C1 segment of cervical spinal cord (tissue), 14 donors: ENCODE data around the gene HAUS7.

ENCODE experiments used
- DNase-seq, 14 donors: peaks; one replicate each; lab custom pipeline; 2025; lab: John Stamatoyannopoulos, UW

HAUS7 gene

DNA sequence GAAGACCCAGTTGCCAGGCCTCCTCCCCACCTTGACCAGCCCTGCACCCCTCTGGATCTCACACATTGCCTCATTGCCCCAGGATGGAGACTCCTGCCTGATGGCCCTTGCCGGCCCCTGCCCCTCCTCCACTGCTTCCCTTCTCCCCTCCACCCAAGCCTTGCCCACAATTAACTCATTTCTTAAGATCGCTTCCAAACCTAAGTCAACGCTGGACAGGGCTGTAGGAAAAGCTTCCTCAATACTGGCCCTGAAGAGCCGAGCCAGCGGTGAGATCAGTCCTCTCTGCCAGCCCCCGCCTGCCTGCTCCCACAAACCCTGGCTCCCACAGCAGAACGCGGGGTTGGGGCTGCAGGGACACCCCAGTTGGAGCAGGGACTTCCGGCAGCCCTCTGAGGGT is 7.5 kb upstream of the HAUS7 start:
- no peak for DNase-seq

DNA sequence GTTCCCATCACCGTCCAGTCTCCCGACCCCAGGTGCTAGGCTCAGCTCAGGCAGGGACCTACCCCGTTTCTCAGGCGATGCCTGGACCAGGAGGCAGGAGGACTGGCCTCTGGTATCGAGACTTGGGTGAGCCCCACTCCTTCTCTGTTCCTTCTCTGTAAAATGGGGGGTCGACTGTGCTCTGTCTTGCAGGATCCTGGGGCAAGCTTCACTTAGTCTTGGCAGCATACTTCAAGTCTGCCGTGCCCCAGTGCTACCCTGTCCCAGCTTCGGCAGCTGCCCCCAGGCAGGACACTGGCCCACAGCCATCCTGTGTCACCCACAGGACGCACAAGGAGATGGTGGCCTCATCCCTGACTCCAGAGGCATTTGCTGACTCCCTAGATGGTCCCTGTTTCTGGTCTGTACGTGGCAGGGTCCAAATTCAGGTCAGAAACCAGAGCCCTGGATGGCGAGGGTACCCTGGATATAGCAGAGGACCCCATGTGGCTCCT is 7.0 kb upstream of the HAUS7 start:
- no peak for DNase-seq

DNA sequence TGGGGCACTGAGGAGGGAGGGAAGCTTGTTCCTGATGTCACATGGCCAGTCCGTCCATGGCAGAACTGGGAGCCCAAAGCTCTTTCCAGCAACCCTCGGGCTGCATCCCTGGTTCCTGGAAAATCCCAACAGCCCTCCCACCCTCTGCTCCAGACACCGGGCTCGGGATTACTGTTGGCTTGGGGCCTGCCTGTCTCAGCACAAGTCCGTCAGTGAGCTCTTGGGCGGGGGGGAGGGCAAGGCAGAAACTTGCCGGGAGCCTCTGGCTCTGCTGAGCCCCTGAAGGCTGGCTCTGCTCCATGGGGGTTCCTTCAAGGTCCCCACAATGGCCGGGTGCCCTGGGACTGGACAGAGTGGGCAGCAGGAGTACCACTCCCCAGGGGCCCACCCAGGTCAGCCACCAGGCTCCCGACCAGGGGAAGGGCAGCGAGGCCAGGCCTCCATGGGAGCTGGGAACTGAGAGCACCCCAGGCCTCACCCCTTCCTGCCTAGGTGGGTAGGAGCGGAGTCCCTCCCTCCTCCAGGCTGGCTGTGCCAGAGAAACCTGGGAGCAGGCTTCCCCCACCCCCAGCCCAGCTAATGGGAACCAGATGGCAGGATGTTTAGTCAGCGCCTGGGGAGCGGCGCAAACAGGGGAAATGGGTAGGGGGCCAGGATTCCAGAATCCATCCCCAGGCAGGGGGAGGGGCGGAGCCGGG is 6.4 kb upstream of the HAUS7 start:
- peak in 1 of 14 donors; percentile 25 for DNase-seq

GRCh38 chrX:153475751-153476281 is 5.4 kb upstream of the HAUS7 start:
- no peak for DNase-seq

DNA sequence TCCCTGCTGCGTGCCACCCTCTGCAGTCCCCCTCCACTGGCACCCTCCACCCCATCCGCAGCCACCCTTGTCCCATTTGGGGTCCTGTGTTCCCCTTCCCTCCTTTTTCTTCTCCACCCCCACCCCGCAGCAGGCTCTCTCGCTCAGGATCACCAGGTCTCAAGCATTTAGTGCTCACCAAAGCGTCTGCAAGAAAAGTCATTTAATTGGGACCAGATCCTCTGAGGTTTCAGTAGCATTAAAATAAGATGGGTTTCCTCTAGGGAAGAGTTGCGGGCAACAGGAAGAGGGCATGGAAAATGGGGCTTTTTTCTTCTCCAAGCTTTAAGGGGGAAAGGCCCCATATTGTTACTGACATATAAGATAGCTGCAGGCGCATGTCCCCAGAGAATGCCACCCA is 4.9 kb upstream of the HAUS7 start:
- no peak for DNase-seq

GRCh38 chrX:153474718-153475117 is 4.3 kb upstream of the HAUS7 start:
- DNase-seq = peak in 3 of 14 donors; percentile 9 to 71 (median 25)

- DNase-seq = no peak
Observed at GRCh38 chrX:153474266-153474665, 3.9 kb upstream of the HAUS7 start.

DNA sequence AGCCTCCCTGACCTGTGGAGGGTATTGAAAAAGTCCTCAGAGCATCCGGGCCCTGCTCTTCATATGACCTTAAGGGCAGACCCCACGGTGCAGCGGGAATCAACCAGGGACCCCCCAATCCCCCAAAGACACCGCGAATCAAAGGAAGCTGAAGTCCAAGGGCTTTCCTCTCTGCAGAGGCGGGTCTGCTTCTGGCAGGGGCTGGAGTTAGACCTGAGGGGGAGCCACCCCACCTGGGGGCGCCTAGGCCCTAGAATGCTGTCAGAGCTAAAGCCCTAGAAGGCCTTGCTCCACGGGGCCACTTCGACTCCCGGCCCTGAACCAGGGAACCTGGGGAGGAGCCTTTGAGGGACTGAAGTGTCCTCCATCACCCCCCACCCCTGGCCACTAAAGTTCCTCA is 2.8 kb upstream of the HAUS7 start:
- no peak for DNase-seq

DNA sequence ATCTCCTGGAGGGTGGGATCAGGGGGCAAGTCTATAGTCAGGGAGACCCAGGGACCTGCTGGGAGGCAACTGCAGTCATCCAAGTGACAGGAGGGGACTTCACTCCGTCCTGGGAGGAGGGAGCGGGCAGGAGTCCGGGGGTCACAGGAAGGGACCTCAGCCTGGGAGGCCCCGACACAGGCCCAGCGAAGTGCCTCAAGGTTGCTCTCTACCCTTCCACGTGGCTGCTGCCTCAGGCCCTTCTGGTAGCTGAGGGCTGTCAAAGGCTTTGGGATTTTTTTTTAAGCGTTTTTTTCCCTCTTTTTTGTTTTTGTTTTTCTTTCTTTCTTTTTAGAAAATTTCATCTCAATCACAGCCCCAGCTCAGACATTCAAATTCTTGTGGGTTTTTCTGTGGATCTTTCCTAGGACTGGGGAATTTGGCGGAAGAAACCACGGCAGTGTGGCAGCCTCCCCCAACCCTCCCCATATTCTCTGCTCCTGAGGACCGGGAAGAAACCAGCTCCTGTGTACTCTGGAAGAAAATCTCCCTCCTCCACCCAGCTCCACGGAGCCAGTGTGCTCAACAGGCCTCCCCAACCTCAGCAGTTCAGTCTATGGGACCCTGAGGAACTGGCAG is 1.4 kb upstream of the HAUS7 start:
- no peak for DNase-seq

- no peak for DNase-seq
Observed at GRCh38 chrX:153469811-153470410, 465 bp downstream of the HAUS7 start.

- DNase-seq = no peak
Observed at GRCh38 chrX:153468008-153468580, 2.3 kb downstream of the HAUS7 start.

DNA sequence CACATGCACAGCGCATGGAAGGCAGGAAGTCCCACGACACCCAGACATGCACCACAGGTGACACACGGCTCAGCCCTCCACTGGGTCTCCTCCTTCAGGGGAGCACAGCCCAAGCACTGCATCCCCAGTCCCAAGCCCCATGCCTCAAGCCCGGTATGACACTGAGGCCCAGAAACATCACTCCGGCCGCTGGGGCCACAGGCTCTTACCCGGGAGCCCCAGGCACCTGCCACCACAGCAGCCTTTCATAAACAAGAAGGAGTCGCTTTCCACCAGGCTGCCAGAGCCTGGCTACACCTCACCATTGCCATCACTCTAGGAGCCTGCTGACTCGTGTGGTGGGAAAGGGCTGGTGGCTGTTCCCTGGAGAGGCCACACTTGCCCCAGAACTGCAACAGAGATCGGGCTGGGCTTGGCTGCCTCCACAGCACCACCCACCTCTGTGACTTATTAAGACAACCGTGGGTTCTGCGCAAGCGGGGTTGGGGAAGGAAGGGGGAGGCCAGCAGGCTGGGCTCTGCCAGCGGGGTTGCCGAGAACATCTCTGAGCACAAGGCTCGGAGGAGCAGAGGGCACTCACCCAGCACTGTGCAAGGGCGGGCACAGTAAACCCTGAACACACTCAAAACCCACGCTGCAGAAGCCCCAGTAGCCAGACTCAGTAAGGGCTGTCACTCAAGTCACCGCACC is 4.5 kb downstream of the HAUS7 start:
- DNase-seq = no peak

DNA sequence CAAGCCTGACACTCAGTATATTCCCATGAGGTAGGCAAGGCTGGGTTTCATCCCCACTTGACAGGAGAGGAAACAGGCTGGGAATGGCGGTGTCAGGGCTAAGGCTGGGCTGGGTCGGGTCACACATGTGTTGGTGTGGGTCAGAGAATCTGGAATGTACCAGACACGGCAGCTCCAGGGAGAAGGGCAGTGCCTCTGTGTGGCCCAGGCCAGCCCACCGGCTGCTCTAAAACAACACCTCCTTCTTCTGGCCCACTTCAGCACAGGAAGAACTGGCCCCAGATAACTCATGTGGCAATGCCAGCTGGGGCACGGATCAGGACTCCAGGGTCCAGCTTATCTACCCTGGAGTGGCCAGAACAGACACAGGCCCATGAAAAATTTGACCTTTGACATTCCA is 6.3 kb downstream of the HAUS7 start:
- DNase-seq = no peak

- no peak for DNase-seq
Observed at GRCh38 chrX:153463556-153463955, 6.8 kb downstream of the HAUS7 start.

GRCh38 chrX:153463031-153463430 is 7.3 kb downstream of the HAUS7 start:
- DNase-seq = no peak

DNA sequence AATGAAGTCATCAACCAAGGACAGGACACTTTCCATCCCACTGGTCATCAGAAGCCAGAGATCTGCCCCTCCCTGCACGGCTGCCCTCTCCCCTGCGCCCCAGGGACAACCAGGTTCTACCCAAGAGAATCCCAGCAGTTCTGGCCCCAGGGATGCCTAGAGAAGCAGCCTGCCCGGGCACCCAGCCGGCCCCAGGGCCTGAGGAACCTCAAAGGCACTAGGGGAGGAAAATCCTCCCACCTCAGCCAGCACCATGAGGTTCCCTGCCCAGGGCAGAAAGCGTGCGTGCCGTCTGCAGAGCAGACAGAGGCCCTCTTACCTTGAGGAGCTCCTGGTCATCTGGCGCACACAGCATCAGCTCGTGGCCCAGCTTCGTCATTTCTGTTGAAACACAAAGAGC is 8.1 kb downstream of the HAUS7 start:
- no peak for DNase-seq

DNA sequence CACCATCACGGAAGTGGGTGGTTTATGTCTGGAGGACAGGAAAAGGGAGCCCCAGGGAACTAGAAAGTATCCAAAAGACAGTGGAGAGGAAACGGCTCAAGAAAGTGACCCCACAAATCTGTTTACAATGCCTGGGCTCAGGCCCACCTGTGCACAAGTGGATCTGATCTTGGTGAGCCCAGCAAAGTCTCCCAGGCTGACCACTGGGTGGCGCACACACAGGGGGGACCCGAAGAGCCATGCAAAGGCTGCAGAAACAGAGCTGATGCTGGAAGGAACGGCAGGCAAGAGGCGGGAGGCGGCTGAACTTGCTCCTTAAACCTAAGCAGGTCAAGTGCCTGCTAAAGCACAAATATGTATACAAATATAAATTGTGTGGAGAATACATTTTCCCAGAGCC is 9.6 kb downstream of the HAUS7 start:
- DNase-seq = peak in 3 of 14 donors; percentile 3 to 22 (median 12)

DNA sequence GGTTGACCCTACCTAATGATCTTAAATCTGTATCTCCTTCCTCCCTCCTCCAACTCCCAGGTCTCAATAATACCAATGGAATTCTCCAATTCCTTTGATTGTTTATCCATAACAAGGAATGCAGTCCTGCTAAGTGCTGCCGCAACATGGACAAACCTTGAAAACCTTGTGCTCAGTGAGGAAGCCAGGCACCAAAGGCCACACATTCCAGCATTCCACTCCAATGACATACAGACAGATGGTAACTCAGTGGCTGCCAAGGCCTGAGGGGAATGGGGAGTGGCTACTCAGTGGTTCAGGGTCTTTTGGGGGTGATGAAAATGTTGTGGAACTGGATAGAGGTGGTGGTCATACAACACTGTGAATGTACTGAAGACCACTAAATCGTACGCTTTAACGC is 10.4 kb downstream of the HAUS7 start:
- DNase-seq = no peak

DNA sequence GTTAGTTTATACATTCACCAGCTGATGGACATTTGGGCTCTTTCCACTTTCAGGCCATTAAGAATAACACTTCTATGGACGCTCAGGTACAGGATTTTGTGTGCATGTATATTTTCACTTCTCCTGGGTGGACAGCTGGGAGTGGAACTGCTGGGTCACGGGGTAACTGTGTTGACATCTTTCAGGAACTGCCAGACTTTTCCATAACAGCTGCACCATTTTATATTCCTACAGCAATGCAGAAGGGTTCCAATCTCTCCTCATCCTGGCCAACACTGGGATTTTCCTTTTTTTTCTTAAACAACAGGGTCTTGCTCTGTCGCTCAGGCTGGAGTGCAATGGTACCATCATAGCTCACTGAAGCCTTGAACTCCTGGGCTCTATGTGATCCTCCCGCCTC is 11.9 kb downstream of the HAUS7 start:
- DNase-seq = no peak

GRCh38 chrX:153457827-153458466 is 12.4 kb downstream of the HAUS7 start:
- DNase-seq = no peak

DNA sequence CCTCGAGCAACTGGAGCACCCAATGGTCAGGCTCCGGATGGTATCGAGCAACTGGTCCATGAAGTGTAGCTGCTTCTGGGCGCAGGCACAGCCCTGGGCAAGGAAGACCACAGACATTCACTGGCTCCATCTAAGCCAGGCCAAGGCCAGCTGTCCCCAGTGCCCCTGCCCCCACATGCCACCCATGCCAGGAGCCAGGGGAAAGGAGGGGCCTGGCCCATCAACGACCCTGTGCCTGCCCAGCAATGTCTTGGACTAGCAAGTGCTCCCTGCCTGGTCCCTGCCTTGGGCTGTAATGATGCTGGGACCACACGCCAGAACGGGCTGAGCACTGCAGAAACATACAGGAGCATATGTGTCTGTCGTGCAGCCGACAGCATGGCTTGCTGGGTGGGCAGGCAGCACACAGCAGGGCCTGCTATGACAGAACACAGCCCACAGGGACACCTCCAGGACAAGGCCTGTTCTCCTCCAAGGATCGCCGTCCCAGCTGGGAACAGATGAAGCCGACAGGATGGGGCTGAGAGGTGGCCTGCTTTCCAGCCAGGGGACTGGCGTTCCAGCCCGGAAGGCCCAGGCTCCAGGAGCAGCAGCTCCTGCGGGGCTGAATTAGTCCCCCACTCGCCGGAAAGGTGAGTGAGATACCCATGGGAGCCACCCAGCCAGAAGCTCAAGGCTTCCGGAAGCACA is 13.1 kb downstream of the HAUS7 start:
- no peak for DNase-seq
